ENCODE measurements around the gene ZMAT5. TPM values are rescaled to one million over a fixed set of nuclear protein-coding genes. Genes with fewer than 3 reads are reported as not detected.

Gene ZMAT5
- total RNA-seq, 5 donors from 2014 or later (not counting 1 experiment from before 2014, with no cell fraction given), result 11.2 to 23.1 (median 21.1) TPM

DNA sequence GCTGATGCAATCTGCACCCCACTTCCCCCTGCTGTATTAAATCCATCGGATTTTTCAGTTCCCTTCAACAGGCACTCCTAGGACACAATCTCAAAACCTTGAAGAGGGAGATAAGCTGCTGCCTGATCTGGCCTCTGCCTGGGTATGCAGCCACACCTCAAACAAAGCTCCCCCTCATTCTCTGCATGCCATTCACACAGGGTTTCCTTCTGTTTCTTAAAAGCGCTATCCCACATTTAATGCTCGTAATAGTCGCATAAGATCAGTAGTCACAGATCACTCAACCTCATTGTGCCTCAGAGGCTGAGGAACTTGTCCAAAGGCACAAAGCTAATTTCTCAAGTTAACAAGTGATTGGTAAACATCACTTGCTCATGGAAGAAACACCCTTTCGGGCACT, 34.3 kb upstream of the ZMAT5 start:
- no peak overlapping the region for H3K27ac Mint-ChIP-seq
- ATAC-seq (replicated peaks in 1 of 4) (no peak), DNase-seq (no peak)
- Histone ChIP-seq H3K27me3 (replicated peaks in 1 of 2; ENCODE audit: control insufficient read depth in 2 of 2, extremely low read depth in 1 of 2, insufficient read depth in 2 of 2, low read length in 1 of 2) (no peaks in the 10 kb centered on the region), H3K9me3 (no peaks in the 10 kb centered on the region), H3K27ac (ENCODE audit: low read length) (no peak overlapping the region), H3K4me1 (ENCODE audit: control insufficient read depth in 1 of 2, extremely low read depth in 1 of 2, insufficient read depth in 2 of 2, low read length in 2 of 2) (no peaks in the 10 kb centered on the region), H3K36me3 (ENCODE audit: control insufficient read depth in 2 of 2, extremely low read depth in 1 of 2, insufficient read depth in 1 of 2, low read length in 1 of 2) (peaks cover 22 to 98% of the 10 kb centered on the region in 2 donors), H3K4me3 (ENCODE audit: control insufficient read depth in 1 of 2, extremely low read depth in 1 of 2, low read length in 1 of 2) (no peak overlapping the region)
- H3K36me3 Mint-ChIP-seq, result peaks cover 58% of the 10 kb centered on the region
- H3K27me3 Mint-ChIP-seq, result no peaks in the 10 kb centered on the region
- POLR2A ChIA-PET, result no interaction called here
- WGBS (ENCODE audit: insufficient coverage), result 100% methylated on average over 3 of the region's 5 CpGs
- no peaks in the 10 kb centered on the region for H3K9me3 Mint-ChIP-seq
- H3K4me3 Mint-ChIP-seq, result no peak overlapping the region
- H3K4me1 Mint-ChIP-seq, result peaks cover 0 to 1% (median 0%) of the 10 kb centered on the region in 3 donors
- CTCF ChIA-PET, result no interaction called here

DNA sequence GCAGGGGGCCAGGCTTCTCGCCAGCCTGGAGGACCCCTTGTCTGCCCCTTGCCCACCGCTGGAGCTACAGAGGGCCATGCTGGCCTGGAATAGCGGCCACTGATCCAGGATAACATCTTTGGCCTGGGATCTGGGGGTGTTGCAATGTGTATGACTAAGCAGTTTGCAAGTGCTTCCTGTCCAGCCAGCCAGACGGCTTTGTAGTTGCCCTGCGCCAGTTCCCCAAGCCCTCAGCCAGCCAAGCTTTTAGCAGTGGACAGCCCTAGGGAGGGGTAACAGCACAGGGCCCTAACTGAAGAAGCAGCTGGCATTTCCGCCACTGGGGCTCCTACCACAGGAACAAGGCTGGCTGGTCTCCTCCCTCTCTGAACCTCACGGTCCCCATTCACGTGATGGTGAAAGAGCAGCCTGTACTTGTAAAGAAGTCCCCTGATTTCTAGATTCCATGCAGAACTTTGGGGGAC, 32.4 kb upstream of the ZMAT5 start:
- Mint-ChIP-seq H3K9me3 (no peaks in the 10 kb centered on the region), H3K4me3 (no peak overlapping the region), H3K36me3 (peaks cover 52% of the 10 kb centered on the region), H3K27ac (no peak overlapping the region), H3K4me1 (peaks cover 0 to 1% (median 0%) of the 10 kb centered on the region in 3 donors), H3K27me3 (no peaks in the 10 kb centered on the region)
- Histone ChIP-seq H3K27me3 (replicated peaks in 1 of 2; ENCODE audit: control insufficient read depth in 2 of 2, extremely low read depth in 1 of 2, insufficient read depth in 2 of 2, low read length in 1 of 2) (no peaks in the 10 kb centered on the region), H3K9me3 (no peaks in the 10 kb centered on the region), H3K4me3 (ENCODE audit: control insufficient read depth in 1 of 2, extremely low read depth in 1 of 2, low read length in 1 of 2) (no peak overlapping the region), H3K36me3 (ENCODE audit: control insufficient read depth in 2 of 2, extremely low read depth in 1 of 2, insufficient read depth in 1 of 2, low read length in 1 of 2) (peaks cover 22 to 97% of the 10 kb centered on the region in 2 donors), H3K4me1 (ENCODE audit: control insufficient read depth in 1 of 2, extremely low read depth in 1 of 2, insufficient read depth in 2 of 2, low read length in 2 of 2) (no peaks in the 10 kb centered on the region), H3K27ac (ENCODE audit: low read length) (no peak overlapping the region)
- ChIA-PET POLR2A (no interaction called here), CTCF (no interaction called here)
- WGBS (ENCODE audit: insufficient coverage), result 98% methylated on average over 8 of the region's 8 CpGs
- DNase-seq (peak in 2 of 35 experiments; percentile 2 to 38), ATAC-seq (replicated peaks in 1 of 4) (no peak)

DNA sequence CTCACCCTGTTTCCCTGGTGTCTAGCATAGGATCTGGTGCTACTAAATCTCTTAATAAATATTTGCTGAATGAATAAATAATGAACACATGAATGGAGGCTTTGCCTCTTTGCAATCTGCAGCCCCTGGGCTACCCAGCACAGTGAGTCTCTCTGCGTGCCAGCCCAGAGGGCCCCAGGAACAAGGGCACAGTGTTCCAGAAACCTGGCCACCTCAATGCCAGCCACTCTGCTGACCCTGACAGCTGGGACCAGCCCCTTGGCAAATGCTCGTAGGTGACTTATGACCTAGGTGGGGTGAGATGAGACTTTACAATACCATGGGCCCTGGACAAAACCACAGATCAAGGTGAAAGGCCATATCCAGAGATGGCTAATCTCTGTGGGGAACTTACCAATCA, 32.0 kb upstream of the ZMAT5 start:
- Histone ChIP-seq H3K4me1 (ENCODE audit: control insufficient read depth in 1 of 2, extremely low read depth in 1 of 2, insufficient read depth in 2 of 2, low read length in 2 of 2) (no peaks in the 10 kb centered on the region), H3K27me3 (replicated peaks in 1 of 2; ENCODE audit: control insufficient read depth in 2 of 2, extremely low read depth in 1 of 2, insufficient read depth in 2 of 2, low read length in 1 of 2) (no peaks in the 10 kb centered on the region), H3K4me3 (ENCODE audit: control insufficient read depth in 1 of 2, extremely low read depth in 1 of 2, low read length in 1 of 2) (no peak overlapping the region), H3K27ac (ENCODE audit: low read length) (no peak overlapping the region), H3K9me3 (no peaks in the 10 kb centered on the region), H3K36me3 (ENCODE audit: control insufficient read depth in 2 of 2, extremely low read depth in 1 of 2, insufficient read depth in 1 of 2, low read length in 1 of 2) (peaks cover 22 to 94% of the 10 kb centered on the region in 2 donors)
- H3K27ac Mint-ChIP-seq, result peak overlapping the region in 1 of 2 donors; percentile 19
- H3K36me3 Mint-ChIP-seq, result peaks cover 52% of the 10 kb centered on the region
- DNase-seq (no peak), ATAC-seq (replicated peaks in 1 of 4) (no peak)
- no peaks in the 10 kb centered on the region for H3K27me3 Mint-ChIP-seq
- H3K4me1 Mint-ChIP-seq, result peaks cover 0 to 1% (median 0%) of the 10 kb centered on the region in 3 donors
- no peak overlapping the region for H3K4me3 Mint-ChIP-seq
- WGBS (ENCODE audit: insufficient coverage), result no CpG with 5 or more reads among the region's 2 CpGs
- ChIA-PET CTCF (no interaction called here), POLR2A (no interaction called here)
- no peaks in the 10 kb centered on the region for H3K9me3 Mint-ChIP-seq

DNA sequence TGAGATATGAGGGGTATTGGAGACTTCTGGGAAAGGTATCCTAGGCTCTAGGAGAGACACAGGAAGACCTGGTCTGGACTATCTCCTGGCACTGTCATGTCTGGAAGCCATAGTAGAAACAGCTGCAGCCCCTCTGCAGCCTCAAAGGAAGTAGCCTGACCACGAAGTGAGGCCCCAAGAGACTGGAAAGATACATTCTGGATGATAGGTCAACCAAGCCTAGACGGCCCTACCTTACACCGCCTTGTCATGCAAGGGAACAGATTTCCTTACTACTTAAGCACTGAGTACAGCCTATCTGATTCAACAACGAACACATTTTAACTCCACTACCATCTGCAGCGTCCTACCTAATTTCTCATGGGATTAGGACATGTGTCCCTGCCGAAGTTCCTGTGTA, 31.5 kb upstream of the ZMAT5 start:
- no peak overlapping the region for H3K4me3 ChIP-seq (ENCODE audit: control insufficient read depth in 1 of 2, extremely low read depth in 1 of 2, low read length in 1 of 2)
- no peaks in the 10 kb centered on the region for H3K27me3 Mint-ChIP-seq
- 77% methylated on average over 6 of the region's 6 CpGs for WGBS (ENCODE audit: insufficient coverage)
- POLR2A ChIA-PET, result no interaction called here
- H3K9me3 Mint-ChIP-seq, result no peaks in the 10 kb centered on the region
- no peaks in the 10 kb centered on the region for H3K9me3 ChIP-seq
- CTCF ChIA-PET, result no interaction called here
- no peak for ATAC-seq (replicated peaks in 1 of 4)
- H3K27ac ChIP-seq (ENCODE audit: low read length), result no peak overlapping the region
- peaks cover 0 to 1% (median 0%) of the 10 kb centered on the region in 3 donors for H3K4me1 Mint-ChIP-seq
- H3K4me3 Mint-ChIP-seq, result no peak overlapping the region
- DNase-seq, result no peak
- peaks cover 27 to 93% of the 10 kb centered on the region in 2 donors for H3K36me3 ChIP-seq (ENCODE audit: control insufficient read depth in 2 of 2, extremely low read depth in 1 of 2, insufficient read depth in 1 of 2, low read length in 1 of 2)
- no peaks in the 10 kb centered on the region for H3K27me3 ChIP-seq (replicated peaks in 1 of 2; ENCODE audit: control insufficient read depth in 2 of 2, extremely low read depth in 1 of 2, insufficient read depth in 2 of 2, low read length in 1 of 2)
- peaks cover 48% of the 10 kb centered on the region for H3K36me3 Mint-ChIP-seq
- H3K27ac Mint-ChIP-seq, result peak overlapping the region in 1 of 2 donors; percentile 34
- no peaks in the 10 kb centered on the region for H3K4me1 ChIP-seq (ENCODE audit: control insufficient read depth in 1 of 2, extremely low read depth in 1 of 2, insufficient read depth in 2 of 2, low read length in 2 of 2)

DNA sequence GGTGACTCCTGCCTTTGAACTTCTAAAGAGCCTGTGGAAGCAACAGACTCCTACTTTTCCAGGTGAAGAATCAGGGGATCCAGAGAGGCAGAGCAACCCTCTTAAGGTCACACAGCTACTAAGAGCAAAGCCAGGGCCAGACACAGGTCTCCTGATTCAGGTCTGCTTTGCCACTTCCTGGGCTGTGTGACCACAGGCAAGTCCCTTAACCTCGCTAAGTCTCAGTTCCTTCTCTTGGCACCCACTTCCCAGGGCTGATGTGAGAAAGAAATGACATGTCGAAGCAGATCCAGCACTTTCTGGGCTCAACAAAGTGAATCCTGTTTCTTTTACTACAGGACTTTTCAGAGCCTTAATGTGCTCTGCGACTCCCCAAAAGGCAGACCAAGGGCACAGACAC, 30.5 kb upstream of the ZMAT5 start:
- Mint-ChIP-seq H3K4me1 (peaks cover 0 to 1% (median 0%) of the 10 kb centered on the region in 3 donors), H3K9me3 (no peaks in the 10 kb centered on the region), H3K27me3 (no peaks in the 10 kb centered on the region), H3K27ac (no peak overlapping the region), H3K4me3 (no peak overlapping the region), H3K36me3 (peaks cover 47% of the 10 kb centered on the region)
- peaks cover 30 to 94% of the 10 kb centered on the region in 2 donors for H3K36me3 ChIP-seq (ENCODE audit: control insufficient read depth in 2 of 2, extremely low read depth in 1 of 2, insufficient read depth in 1 of 2, low read length in 1 of 2)
- DNase-seq (peak in 1 of 35 experiments; percentile 35), ATAC-seq (replicated peaks in 1 of 4) (no peak)
- H3K4me1 ChIP-seq (ENCODE audit: control insufficient read depth in 1 of 2, extremely low read depth in 1 of 2, insufficient read depth in 2 of 2, low read length in 2 of 2), result no peaks in the 10 kb centered on the region
- no peaks in the 10 kb centered on the region for H3K27me3 ChIP-seq (replicated peaks in 1 of 2; ENCODE audit: control insufficient read depth in 2 of 2, extremely low read depth in 1 of 2, insufficient read depth in 2 of 2, low read length in 1 of 2)
- no peak overlapping the region for H3K4me3 ChIP-seq (ENCODE audit: control insufficient read depth in 1 of 2, extremely low read depth in 1 of 2, low read length in 1 of 2)
- H3K9me3 ChIP-seq, result no peaks in the 10 kb centered on the region
- POLR2A ChIA-PET, result no interaction called here
- CTCF ChIA-PET, result no interaction called here
- H3K27ac ChIP-seq (ENCODE audit: low read length), result no peak overlapping the region
- WGBS (ENCODE audit: insufficient coverage), result 100% methylated on average over 1 of the region's 3 CpGs

DNA sequence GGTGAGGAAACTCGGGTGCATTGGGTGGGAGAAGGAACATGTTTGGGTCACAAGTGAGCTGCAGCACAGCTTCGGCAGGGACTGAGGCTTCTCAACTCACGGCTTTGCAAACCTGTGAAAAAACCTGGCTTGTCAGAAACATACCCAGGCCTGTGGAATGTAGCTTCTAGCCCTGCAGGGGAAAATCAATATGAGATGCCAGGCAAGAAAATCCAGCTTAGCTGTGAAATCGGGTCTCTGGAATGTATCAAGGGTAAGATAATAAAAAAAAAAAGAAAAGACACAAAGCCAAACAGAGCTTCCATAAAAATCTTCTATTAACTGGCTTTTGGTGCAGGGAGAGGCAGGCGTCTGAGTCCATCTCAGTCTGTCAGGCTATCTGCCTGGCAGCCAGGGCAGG, 28.9 kb upstream of the ZMAT5 start:
- Mint-ChIP-seq H3K4me3 (no peak overlapping the region), H3K27me3 (no peaks in the 10 kb centered on the region), H3K27ac (no peak overlapping the region), H3K36me3 (peaks cover 40% of the 10 kb centered on the region), H3K9me3 (no peaks in the 10 kb centered on the region), H3K4me1 (peaks cover 0 to 1% (median 0%) of the 10 kb centered on the region in 3 donors)
- ChIA-PET POLR2A (interaction anchor here in 1 of 2 donors (0.6 kb wide), 1 partner anchor 35 kb away, joined by 4 read pairs; no protein-coding TSS in a partner anchor), CTCF (no interaction called here)
- 95% methylated on average over 4 of the region's 5 CpGs for WGBS (ENCODE audit: insufficient coverage)
- Histone ChIP-seq H3K27ac (ENCODE audit: low read length) (no peak overlapping the region), H3K27me3 (replicated peaks in 1 of 2; ENCODE audit: control insufficient read depth in 2 of 2, extremely low read depth in 1 of 2, insufficient read depth in 2 of 2, low read length in 1 of 2) (no peaks in the 10 kb centered on the region), H3K36me3 (ENCODE audit: control insufficient read depth in 2 of 2, extremely low read depth in 1 of 2, insufficient read depth in 1 of 2, low read length in 1 of 2) (peaks cover 31 to 92% of the 10 kb centered on the region in 2 donors), H3K9me3 (no peaks in the 10 kb centered on the region), H3K4me1 (ENCODE audit: control insufficient read depth in 1 of 2, extremely low read depth in 1 of 2, insufficient read depth in 2 of 2, low read length in 2 of 2) (no peaks in the 10 kb centered on the region), H3K4me3 (ENCODE audit: control insufficient read depth in 1 of 2, extremely low read depth in 1 of 2, low read length in 1 of 2) (no peak overlapping the region)
- DNase-seq (no peak), ATAC-seq (replicated peaks in 1 of 4) (no peak)

DNA sequence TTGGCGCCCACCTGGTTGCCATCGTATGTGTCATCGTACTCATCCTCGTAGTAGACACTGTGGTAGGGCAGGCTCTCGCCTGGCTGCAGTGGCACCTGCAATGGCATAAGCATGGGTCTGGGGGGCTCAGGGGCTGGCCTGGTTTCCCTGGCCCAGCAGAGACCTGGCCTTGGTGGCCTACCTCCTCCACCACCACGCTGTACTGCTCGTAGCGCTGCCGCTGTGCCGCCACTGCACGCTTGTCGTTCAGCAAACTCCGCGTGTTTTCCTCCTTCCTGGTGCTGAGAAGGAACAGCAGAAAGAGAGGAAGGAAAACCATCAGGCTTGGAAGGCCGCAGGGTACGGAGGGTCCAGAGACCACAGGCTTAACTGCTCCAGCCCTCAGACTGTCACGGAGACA, 26.6 kb upstream of the ZMAT5 start:
- no peaks in the 10 kb centered on the region for H3K27me3 Mint-ChIP-seq
- DNase-seq (no peak), ATAC-seq (replicated peaks in 1 of 4) (no peak)
- H3K36me3 Mint-ChIP-seq, result peaks cover 40% of the 10 kb centered on the region
- H3K4me3 Mint-ChIP-seq, result no peak overlapping the region
- WGBS (ENCODE audit: insufficient coverage), result 96% methylated on average over 13 of the region's 17 CpGs
- Histone ChIP-seq H3K36me3 (ENCODE audit: control insufficient read depth in 2 of 2, extremely low read depth in 1 of 2, insufficient read depth in 1 of 2, low read length in 1 of 2) (peaks cover 28 to 92% of the 10 kb centered on the region in 2 donors), H3K27ac (ENCODE audit: low read length) (no peak overlapping the region), H3K4me3 (ENCODE audit: control insufficient read depth in 1 of 2, extremely low read depth in 1 of 2, low read length in 1 of 2) (no peak overlapping the region), H3K27me3 (replicated peaks in 1 of 2; ENCODE audit: control insufficient read depth in 2 of 2, extremely low read depth in 1 of 2, insufficient read depth in 2 of 2, low read length in 1 of 2) (no peaks in the 10 kb centered on the region), H3K9me3 (no peaks in the 10 kb centered on the region), H3K4me1 (ENCODE audit: control insufficient read depth in 1 of 2, extremely low read depth in 1 of 2, insufficient read depth in 2 of 2, low read length in 2 of 2) (no peaks in the 10 kb centered on the region)
- H3K4me1 Mint-ChIP-seq, result no peaks in the 10 kb centered on the region
- POLR2A ChIA-PET, result no interaction called here
- CTCF ChIA-PET, result no interaction called here
- no peak overlapping the region for H3K27ac Mint-ChIP-seq
- H3K9me3 Mint-ChIP-seq, result no peaks in the 10 kb centered on the region

Data from T-cell (primary cell).